Measurements from ENCODE around the gene SLC39A12. TPM values are rescaled to one million over a fixed set of nuclear protein-coding genes. Genes with fewer than 3 reads are reported as not detected.

The SLC39A12 gene
- total and polyA plus RNA-seq, 10 donors: 0.06 to 0.37 (median 0.11) TPM; not detected in 2

DNA sequence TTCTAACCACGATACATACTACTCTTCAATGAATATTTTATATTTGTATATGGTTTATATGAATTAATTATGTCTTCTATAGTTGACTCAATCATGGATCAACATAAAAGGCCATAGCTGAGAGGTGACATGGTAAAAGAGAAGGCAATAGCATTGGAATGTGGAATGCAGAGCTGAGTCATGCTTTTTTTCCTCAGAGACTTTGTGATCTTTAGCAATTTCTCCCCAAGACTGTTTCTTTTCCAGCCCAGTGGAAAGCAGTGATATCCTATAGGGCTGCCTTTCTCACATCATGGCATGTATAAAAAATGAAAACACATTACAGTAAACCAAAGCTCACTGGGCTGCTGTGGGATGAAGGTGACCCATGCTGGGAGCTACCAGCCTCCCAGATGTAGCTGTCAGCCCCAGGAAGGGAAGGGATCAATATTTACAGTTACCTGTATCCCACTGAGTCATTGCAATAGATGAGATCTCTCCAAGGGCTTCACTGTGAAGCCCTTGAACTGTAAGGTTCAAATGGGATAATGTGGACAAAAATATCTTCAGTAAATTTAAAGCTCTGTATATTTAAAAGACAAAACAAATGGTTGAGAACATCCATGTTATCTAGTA is 30.2 kb downstream of the SLC39A12 start:
- DNase-seq: no peak
- H3K36me3 ChIP-seq: no peaks in the 10 kb centered on the region
- no peaks in the 10 kb centered on the region for H3K27me3 ChIP-seq (replicated peaks in 1 of 7)
- H3K27ac ChIP-seq: no peak overlapping the region
- H3K4me1 ChIP-seq: no peaks in the 10 kb centered on the region
- no peak for TF ChIP-seq POLR2AphosphoS5 (IDR thresholded peaks at IDR 0.05)
- TF ChIP-seq, protein P1, sequence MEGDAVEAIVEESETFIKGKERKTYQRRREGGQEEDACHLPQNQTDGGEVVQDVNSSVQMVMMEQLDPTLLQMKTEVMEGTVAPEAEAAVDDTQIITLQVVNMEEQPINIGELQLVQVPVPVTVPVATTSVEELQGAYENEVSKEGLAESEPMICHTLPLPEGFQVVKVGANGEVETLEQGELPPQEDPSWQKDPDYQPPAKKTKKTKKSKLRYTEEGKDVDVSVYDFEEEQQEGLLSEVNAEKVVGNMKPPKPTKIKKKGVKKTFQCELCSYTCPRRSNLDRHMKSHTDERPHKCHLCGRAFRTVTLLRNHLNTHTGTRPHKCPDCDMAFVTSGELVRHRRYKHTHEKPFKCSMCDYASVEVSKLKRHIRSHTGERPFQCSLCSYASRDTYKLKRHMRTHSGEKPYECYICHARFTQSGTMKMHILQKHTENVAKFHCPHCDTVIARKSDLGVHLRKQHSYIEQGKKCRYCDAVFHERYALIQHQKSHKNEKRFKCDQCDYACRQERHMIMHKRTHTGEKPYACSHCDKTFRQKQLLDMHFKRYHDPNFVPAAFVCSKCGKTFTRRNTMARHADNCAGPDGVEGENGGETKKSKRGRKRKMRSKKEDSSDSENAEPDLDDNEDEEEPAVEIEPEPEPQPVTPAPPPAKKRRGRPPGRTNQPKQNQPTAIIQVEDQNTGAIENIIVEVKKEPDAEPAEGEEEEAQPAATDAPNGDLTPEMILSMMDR (IDR thresholded peaks at IDR 0.05 in 8 of 11, conservative IDR thresholded peaks at IDR 0.05 in 3 of 11): no peak
- TF ChIP-seq POLR2A (IDR thresholded peaks at IDR 0.05): no peak
- 72 to 98% (median 91%) methylated on average over 1 of the region's 1 CpG for WGBS, 5 donors
- no peak overlapping the region for H3K4me3 ChIP-seq
- intact Hi-C loops (cut with DNase I; ENCODE audit: low total_unique reads): no loop called here
- H3K9me3 ChIP-seq: no peaks in the 10 kb centered on the region

DNA sequence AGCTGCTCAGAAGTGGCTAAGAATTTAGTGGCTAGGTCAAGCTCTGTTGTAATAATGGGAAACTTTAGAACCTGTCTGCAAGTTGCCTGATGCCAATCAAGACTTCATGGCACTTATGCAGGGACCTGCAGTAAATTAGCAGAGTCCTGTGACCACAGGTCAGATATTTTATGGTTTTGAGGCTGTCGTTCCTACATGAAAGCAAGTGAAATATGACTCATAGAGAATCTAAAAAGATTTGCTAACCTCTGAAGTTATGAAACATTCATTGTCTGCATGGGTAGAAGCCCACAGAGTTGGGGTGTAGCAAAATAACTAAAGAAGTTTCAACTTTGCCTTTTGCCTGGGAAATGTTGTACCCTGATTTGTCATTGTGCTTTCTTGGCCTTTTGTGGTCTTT is 32.3 kb downstream of the SLC39A12 start:
- TF ChIP-seq POLR2AphosphoS5 (IDR thresholded peaks at IDR 0.05): no peak
- TF ChIP-seq, protein P1 (IDR thresholded peaks at IDR 0.05 in 8 of 11, conservative IDR thresholded peaks at IDR 0.05 in 3 of 11): no peak
- TF ChIP-seq POLR2A (IDR thresholded peaks at IDR 0.05): no peak
- no peak for DNase-seq
- no peaks in the 10 kb centered on the region for H3K4me1 ChIP-seq
- no peaks in the 10 kb centered on the region for H3K36me3 ChIP-seq
- no peaks in the 10 kb centered on the region for H3K27me3 ChIP-seq (replicated peaks in 1 of 7)
- WGBS, 5 donors: 4 to 53% (median 33%) methylated on average over 1 of the region's 1 CpG
- intact Hi-C loops (cut with DNase I; ENCODE audit: low total_unique reads): no loop called here
- H3K4me3 ChIP-seq: no peak overlapping the region
- H3K9me3 ChIP-seq: no peaks in the 10 kb centered on the region
- no peak overlapping the region for H3K27ac ChIP-seq

DNA sequence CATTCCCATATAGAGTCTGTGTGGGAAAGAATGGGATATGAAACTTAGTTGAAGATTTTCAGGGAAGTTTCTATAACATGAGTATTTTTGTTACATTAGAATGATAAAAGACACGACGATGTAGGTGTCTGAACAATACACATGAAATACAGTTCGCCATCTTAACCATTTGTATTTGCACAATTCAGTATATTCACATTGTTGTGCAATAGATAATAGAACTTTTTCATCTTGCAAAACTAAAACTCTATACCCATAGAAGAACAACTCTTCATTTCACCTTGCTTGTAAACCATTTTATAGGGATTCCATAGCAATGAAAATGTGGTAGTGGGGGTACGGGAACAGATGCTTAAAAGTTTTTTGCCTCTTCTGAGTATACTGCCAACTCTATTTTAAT is 32.8 kb downstream of the SLC39A12 start:
- H3K36me3 ChIP-seq: no peaks in the 10 kb centered on the region
- no peak overlapping the region for H3K27ac ChIP-seq
- TF ChIP-seq POLR2AphosphoS5 (IDR thresholded peaks at IDR 0.05) (no peak), POLR2A (IDR thresholded peaks at IDR 0.05) (no peak)
- TF ChIP-seq, protein P1 (IDR thresholded peaks at IDR 0.05 in 8 of 11, conservative IDR thresholded peaks at IDR 0.05 in 3 of 11): no peak
- WGBS, 5 donors: 83 to 93% (median 89%) methylated on average over 4 of the region's 4 CpGs
- H3K9me3 ChIP-seq: no peaks in the 10 kb centered on the region
- no peak overlapping the region for H3K4me3 ChIP-seq
- intact Hi-C loops (cut with DNase I; ENCODE audit: low total_unique reads): no loop called here
- H3K4me1 ChIP-seq: no peaks in the 10 kb centered on the region
- no peak for DNase-seq
- H3K27me3 ChIP-seq (replicated peaks in 1 of 7): no peaks in the 10 kb centered on the region

DNA sequence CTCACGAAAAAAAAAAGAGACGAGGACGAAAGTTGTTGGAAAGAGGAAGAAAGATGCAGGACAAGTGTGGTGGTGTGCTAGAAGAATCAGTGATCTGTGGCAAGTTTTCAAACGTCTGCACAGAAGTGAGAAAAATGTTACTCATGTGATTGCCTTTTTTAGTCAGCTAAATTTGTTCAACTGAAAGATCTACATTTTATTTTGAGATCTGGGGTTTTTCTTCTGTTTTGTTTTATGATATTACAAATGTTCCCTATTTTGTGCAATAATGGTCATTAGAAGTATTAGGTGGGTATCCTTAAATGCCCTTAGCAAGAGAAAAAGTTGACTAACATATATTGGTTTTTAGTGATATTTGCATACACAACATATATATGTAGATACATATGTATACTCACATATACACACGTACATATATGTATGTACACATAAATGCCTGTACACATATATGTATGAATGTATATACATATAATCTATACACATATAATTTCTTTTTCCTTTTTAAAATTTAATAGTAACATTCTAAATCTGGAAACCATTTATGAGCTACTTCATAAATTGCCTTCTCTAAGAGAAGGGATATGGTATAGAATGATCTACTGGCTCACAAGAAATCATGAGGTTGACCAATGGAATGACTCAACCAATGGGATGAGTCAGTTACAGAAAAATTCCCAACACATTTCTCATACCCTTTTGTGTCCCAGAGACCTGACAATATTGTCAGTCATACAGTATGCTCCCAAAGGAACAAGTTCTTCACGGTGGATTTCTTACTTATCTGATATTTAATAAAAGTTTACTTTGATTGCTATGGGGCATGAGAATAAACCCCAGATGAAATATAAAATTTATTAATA is 38.4 kb downstream of the SLC39A12 start:
- H3K9me3 ChIP-seq: no peaks in the 10 kb centered on the region
- no peaks in the 10 kb centered on the region for H3K36me3 ChIP-seq
- no peak overlapping the region for H3K4me3 ChIP-seq
- no peaks in the 10 kb centered on the region for H3K27me3 ChIP-seq (replicated peaks in 1 of 7)
- no peaks in the 10 kb centered on the region for H3K4me1 ChIP-seq
- no peak overlapping the region for H3K27ac ChIP-seq
- 56 to 70% (median 62%) methylated on average over 6 of the region's 6 CpGs for WGBS, 5 donors
- TF ChIP-seq POLR2A (IDR thresholded peaks at IDR 0.05): no peak
- DNase-seq: no peak
- intact Hi-C loops (cut with DNase I; ENCODE audit: low total_unique reads): no loop called here

Measured in spleen (tissue), 11 donors.